PC-3 (cell line): ENCODE measurements around the gene POLA1. TPM values are rescaled to one million over a fixed set of nuclear protein-coding genes. Genes with fewer than 3 reads are reported as not detected.

ENCODE experiments used
- ATAC-seq: fragments of 200-7000 bp; cut with Tn5 transposase; 2 replicates; pipeline ENCODE4 v1.9.1; 2020; ENCODE audit warnings: mild to moderate bottlenecking, moderate library complexity
- BruUV-seq: library from RNA; stranded (reverse); fragments of 400-500 nt; replicated peaks from 2 replicates; lab custom pipeline; 2021; lab: Mats Ljungman, UMichigan
- CTCF ChIA-PET: fragments of 300-600 bp; sonication (Branson Sonifier 250); formaldehyde crosslinking; loops from one replicate; lab custom pipeline; 2022; ENCODE audit warnings: antibody characterized with exemption; lab: Charles Lee
- POLR2A ChIA-PET: fragments of 300-600 bp; sonication (Branson Sonifier 250); formaldehyde crosslinking; loops from one replicate; lab custom pipeline; 2022; ENCODE audit warnings: antibody characterized with exemption; ENCODE audit not compliant: unreplicated experiment; lab: Charles Lee
- DNase-seq: peaks from one replicate; pipeline ENCODE4 v3.0.0-alpha.2; 2015
- H2AFZ ChIP-seq: fragments of 300-600 bp; sonication (generic); 2 replicates; pipeline ENCODE4 v1.6.0; 2016; ENCODE audit warnings: antibody characterized with exemption, low read length
- H3F3A ChIP-seq: fragments of 300-600 bp; sonication (generic); one replicate; pipeline ENCODE4 v1.6.0; 2017; ENCODE audit warnings: antibody characterized with exemption, low read length, control low read depth, mild to moderate bottlenecking; ENCODE audit not compliant: unreplicated experiment
- H3K27ac ChIP-seq: fragments of 300-600 bp; sonication (generic); 2 replicates; pipeline ENCODE4 v1.5.1; 2016; ENCODE audit warnings: mild to moderate bottlenecking, low read length
- H3K27me3 ChIP-seq: fragments of 300-600 bp; sonication (generic); 2 replicates; pipeline ENCODE4 v1.6.1; 2016; ENCODE audit warnings: low read length, mixed read lengths
- H3K36me3 ChIP-seq: fragments of 300-600 bp; sonication (generic); 2 replicates; pipeline ENCODE4 v1.6.1; 2016; ENCODE audit warnings: low read depth, mixed run types, low read length, mixed read lengths
- H3K4me1 ChIP-seq: fragments of 300-600 bp; sonication (generic); 2 replicates; pipeline ENCODE4 v1.5.1; 2016; ENCODE audit warnings: low read length; ENCODE audit not compliant: insufficient read depth
- H3K4me2 ChIP-seq: fragments of 300-600 bp; sonication (generic); 2 replicates; pipeline ENCODE4 v1.6.0; 2016; ENCODE audit warnings: low read length
- H3K4me3 ChIP-seq: fragments of 300-600 bp; sonication (generic); 2 replicates; pipeline ENCODE4 v1.5.1; 2016; ENCODE audit warnings: mild to moderate bottlenecking, low read length, mixed read lengths
- H3K79me2 ChIP-seq: fragments of 300-600 bp; sonication (generic); 2 replicates; pipeline ENCODE4 v1.6.1; 2017; ENCODE audit warnings: low read length, mixed read lengths
- H3K9ac ChIP-seq: fragments of 300-600 bp; sonication (generic); 2 replicates; pipeline ENCODE4 v1.6.0; 2016; ENCODE audit warnings: mild to moderate bottlenecking, low read length
- H3K9me2 ChIP-seq: fragments of 300-600 bp; sonication (generic); replicated peaks from 2 replicates; pipeline ENCODE4 v1.6.1; 2016; ENCODE audit warnings: mixed run types, low read length, mixed read lengths
- H3K9me3 ChIP-seq: fragments of 300-600 bp; sonication (generic); 2 replicates; pipeline ENCODE4 v1.6.1; 2016; ENCODE audit warnings: low read length, mixed read lengths
- H4K20me1 ChIP-seq: fragments of 300-600 bp; sonication (generic); 2 replicates; pipeline ENCODE4 v1.6.1; 2016; ENCODE audit warnings: low read length, mixed read lengths
- CTCF ChIP-seq: fragments of 300-600 bp; sonication (generic); conservative IDR thresholded peaks from 2 replicates; pipeline ENCODE4 v1.5.1; 2017; ENCODE audit warnings: antibody characterized with exemption, low read depth, mild to moderate bottlenecking, low read length
- EZH2 ChIP-seq: fragments of 300-600 bp; sonication (generic); IDR thresholded peaks from one replicate; pipeline ENCODE4 v1.6.1; 2017; ENCODE audit warnings: antibody characterized with exemption, mild to moderate bottlenecking, low read length; ENCODE audit not compliant: unreplicated experiment
- EZH2phosphoT487 ChIP-seq: fragments of 300-600 bp; sonication (generic); IDR thresholded peaks from 2 replicates; pipeline ENCODE4 v1.6.1; 2018; ENCODE audit warnings: mild to moderate bottlenecking, antibody characterized with exemption, low read length, borderline replicate concordance
- intact Hi-C: fragments of 100-400 bp; cut with micrococcal nuclease; formaldehyde crosslinking; loops from 2 replicates; pipeline ENCODE4 v1.9.0; 2023
- total RNA-seq: library from RNA; depleted of rRNA; stranded (reverse); fragments of >200 nt; gene quantifications from 2 replicates; pipeline ENCODE4 v1.2.3, GENCODE V29; 2014

Gene POLA1
- total RNA-seq, 1 experiment from 2014 or later = 19.6 TPM

- no peak overlapping the region for H3K27ac ChIP-seq
- intact Hi-C loops = no loop called here
- peaks cover 9% of the 10 kb centered on the region; the same call in 1 of the 2 replicates for H3K36me3 ChIP-seq
- DNase-seq (no peak), ATAC-seq (no peak)
- no peak overlapping the region for H2AFZ ChIP-seq
- no peaks in the 10 kb centered on the region for H3K4me1 ChIP-seq
- no peaks in the 10 kb centered on the region for H3K9me3 ChIP-seq
- no peaks in the 10 kb centered on the region for H4K20me1 ChIP-seq
- no peak overlapping the region for H3K9ac ChIP-seq
- TF ChIP-seq EZH2 = no peak
- TF ChIP-seq CTCF = no peak
- no peak for TF ChIP-seq EZH2phosphoT487
- BruUV-seq = no TSS peak
- H3K4me3 ChIP-seq = no peak overlapping the region
- POLR2A ChIA-PET = no interaction called here
- no peaks in the 10 kb centered on the region for H3K79me2 ChIP-seq
- H3K4me2 ChIP-seq = no peak overlapping the region
- no peaks in the 10 kb centered on the region for H3F3A ChIP-seq
- CTCF ChIA-PET = no interaction called here
- no peaks in the 10 kb centered on the region for H3K9me2 ChIP-seq
- no peaks in the 10 kb centered on the region for H3K27me3 ChIP-seq
Observed at GRCh38 chrX:24777660-24778059, 83.9 kb downstream of the POLA1 start.

DNA sequence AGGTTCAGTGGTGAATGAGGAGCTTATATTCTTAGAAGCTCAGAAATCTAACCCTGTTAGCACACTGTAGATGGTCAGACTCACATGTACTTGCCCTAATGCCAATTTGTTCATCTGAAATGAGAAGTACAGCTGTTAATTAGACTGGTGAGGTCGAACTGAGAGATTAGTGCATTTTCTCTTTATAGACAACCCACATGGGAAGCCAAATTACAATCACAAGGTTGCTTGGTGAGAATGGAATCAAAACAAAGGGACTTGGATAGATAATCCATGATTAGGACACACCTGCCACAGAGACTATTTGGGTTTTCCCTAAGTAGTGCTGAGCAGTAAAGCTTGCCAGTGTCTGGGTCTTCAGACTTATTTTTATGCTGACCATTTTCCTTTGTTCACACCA, 88.3 kb downstream of the POLA1 start:
- Histone ChIP-seq H3K27me3 (no peaks in the 10 kb centered on the region), H3K4me2 (no peak overlapping the region), H3K4me1 (no peaks in the 10 kb centered on the region), H2AFZ (no peak overlapping the region), H3K4me3 (no peak overlapping the region), H3K36me3 (no peaks in the 10 kb centered on the region), H3F3A (no peaks in the 10 kb centered on the region), H3K27ac (no peak overlapping the region), H4K20me1 (no peaks in the 10 kb centered on the region), H3K79me2 (no peaks in the 10 kb centered on the region), H3K9me2 (no peaks in the 10 kb centered on the region), H3K9me3 (no peaks in the 10 kb centered on the region), H3K9ac (no peak overlapping the region)
- no TSS peak for BruUV-seq
- no peak for DNase-seq
- ChIA-PET CTCF (no interaction called here), POLR2A (no interaction called here)
- ATAC-seq = no peak
- TF ChIP-seq EZH2 = no peak
- TF ChIP-seq CTCF = no peak
- no peak for TF ChIP-seq EZH2phosphoT487
- intact Hi-C loops = no loop called here

GRCh38 chrX:24789047-24789446, 95.3 kb downstream of the POLA1 start:
- Histone ChIP-seq H3K9me3 (no peaks in the 10 kb centered on the region), H2AFZ (no peak overlapping the region), H3K36me3 (no peaks in the 10 kb centered on the region; the same call in 1 of the 2 replicates), H3K9me2 (no peaks in the 10 kb centered on the region), H3F3A (no peaks in the 10 kb centered on the region), H3K27ac (no peak overlapping the region), H3K4me2 (no peak overlapping the region), H3K4me3 (no peak overlapping the region), H3K9ac (no peak overlapping the region), H3K4me1 (no peaks in the 10 kb centered on the region), H3K27me3 (no peaks in the 10 kb centered on the region), H4K20me1 (no peaks in the 10 kb centered on the region), H3K79me2 (no peaks in the 10 kb centered on the region)
- ChIA-PET POLR2A (no interaction called here), CTCF (no interaction called here)
- TF ChIP-seq EZH2phosphoT487 (no peak), CTCF (no peak), EZH2 (no peak)
- intact Hi-C loops = no loop called here
- BruUV-seq = no TSS peak
- ATAC-seq (no peak), DNase-seq (no peak)
